ENCODE results near the gene MAPK9. TPM values are rescaled to one million over a fixed set of nuclear protein-coding genes. Genes with fewer than 3 reads are reported as not detected.

Gene MAPK9
- total RNA-seq, 3 donors from 2014 or later = 34.8 to 39.1 (median 35.8) TPM

- Mint-ChIP-seq H3K4me3 (peak overlapping the region; percentile 87), H3K4me1 (ENCODE audit: low read depth) (peaks cover 33% of the 10 kb centered on the region), H3K27me3 (ENCODE audit: low read depth) (no peaks in the 10 kb centered on the region), H3K9me3 (no peaks in the 10 kb centered on the region), H3K36me3 (ENCODE audit: insufficient read depth) (peaks cover 14% of the 10 kb centered on the region)
- DNase-seq (no peak), ATAC-seq (peak; percentile 38 to 53)
These were observed 496 bp downstream of the MAPK9 start for GRCh38 chr5:180291234-180291940.

- Mint-ChIP-seq H3K36me3 (ENCODE audit: insufficient read depth) (peaks cover 15% of the 10 kb centered on the region), H3K4me1 (ENCODE audit: low read depth) (peaks cover 33% of the 10 kb centered on the region), H3K9me3 (no peaks in the 10 kb centered on the region), H3K27me3 (ENCODE audit: low read depth) (no peaks in the 10 kb centered on the region), H3K4me3 (peak overlapping the region; percentile 87)
- DNase-seq = no peak
- no peak for ATAC-seq
These were observed 1.2 kb downstream of the MAPK9 start for GRCh38 chr5:180290568-180291233.

DNA sequence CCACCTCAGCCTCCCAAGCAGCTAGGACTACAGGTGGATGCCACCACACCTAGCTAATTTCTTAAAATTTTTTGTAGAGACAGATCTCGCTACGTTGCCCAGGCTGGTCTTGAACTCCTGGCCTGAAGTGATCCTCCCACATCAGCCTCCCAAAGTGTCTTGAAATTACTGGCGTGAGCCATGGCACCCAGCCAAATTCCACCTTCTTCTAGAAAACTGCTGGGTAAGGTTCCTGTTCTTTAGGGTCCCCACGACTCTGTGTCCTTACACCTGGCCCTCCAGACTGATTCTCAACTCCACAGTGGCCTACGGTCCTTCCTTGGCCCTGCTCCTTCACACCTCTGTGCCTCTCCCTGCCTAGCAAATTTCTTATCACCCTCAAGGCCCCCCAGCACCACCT is 1.9 kb downstream of the MAPK9 start:
- Mint-ChIP-seq H3K9me3 (no peaks in the 10 kb centered on the region), H3K36me3 (ENCODE audit: insufficient read depth) (peaks cover 20% of the 10 kb centered on the region), H3K27me3 (ENCODE audit: low read depth) (no peaks in the 10 kb centered on the region), H3K4me1 (ENCODE audit: low read depth) (peaks cover 33% of the 10 kb centered on the region), H3K4me3 (peak overlapping the region; percentile 87)
- no peak for DNase-seq
- no peak for ATAC-seq

DNA sequence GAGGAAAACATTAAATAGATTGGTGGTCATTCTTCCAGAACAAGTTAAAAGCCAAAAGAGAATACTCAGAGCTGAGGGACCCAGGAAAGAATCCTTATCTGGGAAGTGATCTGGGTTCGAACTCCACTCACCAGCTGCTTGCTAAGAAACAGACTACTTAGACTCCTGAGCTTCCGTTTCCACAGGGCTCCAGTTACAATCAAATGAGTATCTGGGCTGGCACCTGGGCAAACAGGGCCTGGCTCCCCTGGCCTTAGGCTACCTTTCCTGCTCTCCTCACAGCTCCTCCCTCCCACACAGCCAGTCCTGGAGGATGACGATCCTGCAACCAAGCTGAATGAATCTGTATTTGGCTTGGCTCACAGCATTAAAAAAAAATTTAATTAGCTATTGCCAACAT is 2.5 kb downstream of the MAPK9 start:
- no peak for ATAC-seq
- H3K4me3 Mint-ChIP-seq = no peak overlapping the region
- H3K36me3 Mint-ChIP-seq (ENCODE audit: insufficient read depth) = peaks cover 26% of the 10 kb centered on the region
- H3K27me3 Mint-ChIP-seq (ENCODE audit: low read depth) = no peaks in the 10 kb centered on the region
- no peak for DNase-seq
- H3K4me1 Mint-ChIP-seq (ENCODE audit: low read depth) = peaks cover 32% of the 10 kb centered on the region
- no peaks in the 10 kb centered on the region for H3K9me3 Mint-ChIP-seq

DNA sequence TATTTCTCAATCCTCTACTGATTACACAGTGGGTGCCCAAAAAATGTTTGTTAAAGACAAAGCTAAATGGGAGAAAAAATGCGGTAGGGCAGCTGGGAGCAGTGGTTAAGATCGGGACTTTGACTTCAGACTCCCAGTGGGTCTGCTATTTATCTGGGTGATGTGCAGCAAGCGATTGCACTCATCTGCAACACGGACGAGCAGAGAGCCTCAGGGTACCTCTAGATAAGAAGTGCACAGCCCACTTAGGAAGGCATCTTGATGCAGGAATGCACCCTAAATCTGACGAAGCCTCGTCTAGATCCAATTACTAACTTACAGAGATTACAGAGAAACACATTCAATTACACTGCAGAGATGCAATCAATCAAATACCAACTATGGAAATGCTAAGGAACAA is 4.0 kb downstream of the MAPK9 start:
- Mint-ChIP-seq H3K36me3 (ENCODE audit: insufficient read depth) (peaks cover 37% of the 10 kb centered on the region), H3K27me3 (ENCODE audit: low read depth) (no peaks in the 10 kb centered on the region), H3K4me3 (no peak overlapping the region), H3K4me1 (ENCODE audit: low read depth) (peaks cover 27% of the 10 kb centered on the region), H3K9me3 (no peaks in the 10 kb centered on the region)
- ATAC-seq = no peak
- DNase-seq = no peak

DNA sequence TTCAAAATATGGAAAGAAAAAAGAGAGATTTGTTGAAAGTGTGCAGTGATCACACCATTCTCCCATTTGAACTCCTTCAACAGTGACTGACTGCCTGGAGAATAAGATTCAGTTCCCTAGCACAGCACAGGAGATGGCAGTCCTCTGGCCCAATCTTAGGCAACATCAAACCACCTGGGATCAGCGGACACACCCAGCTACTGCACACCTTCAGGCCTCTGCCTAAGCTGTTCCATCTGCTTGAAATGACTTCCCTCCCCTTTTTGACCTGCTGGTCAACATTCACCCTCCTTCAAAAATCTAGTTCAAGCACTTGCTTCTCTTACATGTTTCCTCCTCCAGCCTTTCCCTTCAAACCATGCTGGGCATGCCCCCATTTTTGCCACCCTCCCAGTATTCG is 4.5 kb downstream of the MAPK9 start:
- Mint-ChIP-seq H3K4me3 (no peak overlapping the region), H3K36me3 (ENCODE audit: insufficient read depth) (peaks cover 41% of the 10 kb centered on the region), H3K4me1 (ENCODE audit: low read depth) (peaks cover 24% of the 10 kb centered on the region), H3K9me3 (no peaks in the 10 kb centered on the region), H3K27me3 (ENCODE audit: low read depth) (no peaks in the 10 kb centered on the region)
- ATAC-seq (no peak), DNase-seq (no peak)

- Mint-ChIP-seq H3K4me1 (ENCODE audit: low read depth) (peaks cover 7% of the 10 kb centered on the region), H3K9me3 (no peaks in the 10 kb centered on the region), H3K36me3 (ENCODE audit: insufficient read depth) (peaks cover 69% of the 10 kb centered on the region), H3K27me3 (ENCODE audit: low read depth) (no peaks in the 10 kb centered on the region), H3K4me3 (no peak overlapping the region)
- DNase-seq (no peak), ATAC-seq (no peak)
These were observed 7.7 kb downstream of the MAPK9 start for GRCh38 chr5:180284149-180284548.

DNA sequence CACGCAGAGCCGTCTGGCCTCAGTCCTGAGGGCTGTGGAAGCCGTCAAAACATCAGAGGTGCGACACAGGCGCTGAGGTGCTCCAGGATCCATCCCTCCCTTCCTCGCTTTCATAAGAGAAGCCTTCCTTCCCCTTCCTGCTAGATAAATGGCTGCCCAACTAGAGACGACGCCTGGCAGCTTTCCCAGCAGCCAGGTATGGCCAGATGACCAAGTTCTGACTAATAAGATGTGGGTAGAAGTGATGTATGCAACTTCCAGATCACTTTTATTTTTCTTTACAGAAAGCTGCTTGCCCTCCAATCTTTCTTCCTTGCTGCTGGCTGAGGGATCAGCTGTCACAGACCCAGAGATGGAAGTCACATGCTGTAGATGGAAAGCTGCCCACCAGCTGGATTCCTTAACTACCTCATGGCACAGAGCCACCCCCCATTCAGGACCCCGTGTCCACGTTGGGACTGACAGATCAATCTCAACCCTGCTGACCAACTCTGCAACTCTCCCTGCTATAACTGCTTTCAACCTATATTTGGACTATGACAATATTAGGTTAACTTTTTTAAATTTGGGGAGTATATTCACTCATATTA is 8.8 kb downstream of the MAPK9 start:
- no peak overlapping the region for H3K4me3 Mint-ChIP-seq
- peaks cover 7% of the 10 kb centered on the region for H3K4me1 Mint-ChIP-seq (ENCODE audit: low read depth)
- no peaks in the 10 kb centered on the region for H3K27me3 Mint-ChIP-seq (ENCODE audit: low read depth)
- no peaks in the 10 kb centered on the region for H3K9me3 Mint-ChIP-seq
- peaks cover 75% of the 10 kb centered on the region for H3K36me3 Mint-ChIP-seq (ENCODE audit: insufficient read depth)
- no peak for ATAC-seq
- DNase-seq = no peak

- ATAC-seq = no peak
- Mint-ChIP-seq H3K9me3 (peaks cover 8% of the 10 kb centered on the region), H3K36me3 (ENCODE audit: insufficient read depth) (peaks cover 78% of the 10 kb centered on the region)
These were observed 9.6 kb downstream of the MAPK9 start for GRCh38 chr5:180282281-180282680.

GRCh38 chr5:180281706-180282105 is 10.2 kb downstream of the MAPK9 start:
- H3K9me3 Mint-ChIP-seq = peaks cover 12% of the 10 kb centered on the region
- DNase-seq (no peak), ATAC-seq (no peak)
- no peaks in the 10 kb centered on the region for H3K27me3 Mint-ChIP-seq (ENCODE audit: low read depth)
- H3K4me3 Mint-ChIP-seq = no peak overlapping the region
- H3K4me1 Mint-ChIP-seq (ENCODE audit: low read depth) = peaks cover 3% of the 10 kb centered on the region
- peaks cover 77% of the 10 kb centered on the region for H3K36me3 Mint-ChIP-seq (ENCODE audit: insufficient read depth)

More at GRCh38 chr5:180282281-180282680, 9.6 kb downstream of the MAPK9 start:
- Mint-ChIP-seq H3K4me3 (no peak overlapping the region), H3K4me1 (ENCODE audit: low read depth) (peaks cover 3% of the 10 kb centered on the region), H3K27me3 (ENCODE audit: low read depth) (no peaks in the 10 kb centered on the region)
- DNase-seq = no peak

DNA sequence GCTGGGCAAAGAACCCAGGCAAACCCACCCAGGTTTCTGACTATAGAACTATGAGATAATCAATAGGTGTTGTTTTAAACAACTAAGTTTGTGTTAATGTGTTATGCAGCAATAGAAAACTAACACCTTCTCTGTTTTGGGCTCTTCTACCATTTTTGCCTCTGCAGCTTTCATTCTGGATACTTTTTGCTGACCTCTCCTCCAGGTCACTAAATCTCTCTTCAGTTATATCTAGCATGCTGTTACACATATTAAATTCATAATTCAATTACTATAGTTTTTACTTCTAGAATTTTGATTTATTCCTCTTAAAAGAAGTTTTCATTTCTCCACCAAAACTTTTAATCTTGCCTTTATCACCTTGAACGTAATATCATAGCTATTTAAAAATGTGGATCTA is 17.2 kb downstream of the MAPK9 start:
- H3K4me3 Mint-ChIP-seq = no peak overlapping the region

DNA sequence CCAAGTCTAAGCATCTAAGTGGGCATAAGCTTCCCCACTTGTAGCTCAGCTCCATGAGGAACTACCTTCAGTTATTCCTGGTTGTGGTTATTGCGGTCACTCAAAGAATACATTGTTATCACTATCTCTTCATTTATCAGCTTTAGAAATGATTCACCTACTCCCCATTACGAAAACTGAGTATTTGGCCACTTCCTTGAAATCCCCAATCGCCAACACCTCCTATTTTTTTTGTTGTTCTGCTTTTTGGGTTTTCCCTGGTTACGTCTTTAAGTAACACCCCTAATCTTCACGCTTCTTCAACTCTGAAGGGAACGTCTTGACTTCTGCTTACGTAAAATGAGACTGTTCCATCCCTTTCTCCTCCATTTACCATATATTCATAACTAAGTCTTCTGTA is 20.7 kb downstream of the MAPK9 start:
- peaks cover 68% of the 10 kb centered on the region for H3K36me3 Mint-ChIP-seq (ENCODE audit: insufficient read depth)
- ATAC-seq (no peak), DNase-seq (no peak)
- peaks cover 45% of the 10 kb centered on the region for H3K9me3 Mint-ChIP-seq
- H3K27me3 Mint-ChIP-seq (ENCODE audit: low read depth) = no peaks in the 10 kb centered on the region
- no peak overlapping the region for H3K4me3 Mint-ChIP-seq
- H3K4me1 Mint-ChIP-seq (ENCODE audit: low read depth) = no peaks in the 10 kb centered on the region

More for the DNA sequence above, 17.2 kb downstream of the MAPK9 start:
- Mint-ChIP-seq H3K4me1 (ENCODE audit: low read depth) (no peaks in the 10 kb centered on the region), H3K9me3 (peaks cover 46% of the 10 kb centered on the region), H3K27me3 (ENCODE audit: low read depth) (no peaks in the 10 kb centered on the region), H3K36me3 (ENCODE audit: insufficient read depth) (peaks cover 71% of the 10 kb centered on the region)
- DNase-seq (no peak), ATAC-seq (no peak)

- no peaks in the 10 kb centered on the region for H3K4me1 Mint-ChIP-seq (ENCODE audit: low read depth)
- H3K36me3 Mint-ChIP-seq (ENCODE audit: insufficient read depth) = peaks cover 87% of the 10 kb centered on the region
- H3K27me3 Mint-ChIP-seq (ENCODE audit: low read depth) = no peaks in the 10 kb centered on the region
- no peak overlapping the region for H3K4me3 Mint-ChIP-seq
- peaks cover 57% of the 10 kb centered on the region for H3K9me3 Mint-ChIP-seq
- DNase-seq = no peak
- ATAC-seq = no peak
These were observed 32.6 kb downstream of the MAPK9 start for GRCh38 chr5:180259260-180259611.

GRCh38 chr5:180253036-180253824 is 38.7 kb downstream of the MAPK9 start:
- no peaks in the 10 kb centered on the region for H3K27me3 Mint-ChIP-seq (ENCODE audit: low read depth)
- no peak for ATAC-seq
- H3K36me3 Mint-ChIP-seq (ENCODE audit: insufficient read depth) = peaks cover 80% of the 10 kb centered on the region
- H3K4me1 Mint-ChIP-seq (ENCODE audit: low read depth) = no peaks in the 10 kb centered on the region
- DNase-seq = no peak
- H3K9me3 Mint-ChIP-seq = peaks cover 49% of the 10 kb centered on the region
- H3K4me3 Mint-ChIP-seq = no peak overlapping the region
